H4 (cell line): ENCODE measurements around the gene MEG3. TPM values are rescaled to one million over a fixed set of nuclear protein-coding genes. Genes with fewer than 3 reads are reported as not detected.

Experiments used
- DNase-seq: peaks from one replicate; pipeline ENCODE4 v3.0.0-alpha.2; 2015; ENCODE audit warnings: low spot score
- total RNA-seq: library from RNA; depleted of rRNA; stranded (reverse); fragments of >200 nt; shearing (Covaris generic); gene quantifications from 2 replicates; pipeline ENCODE4 v1.2.3, GENCODE V29; 2014; rRNA removed

MEG3 gene
- total RNA-seq: not detected in 2 replicates

DNA sequence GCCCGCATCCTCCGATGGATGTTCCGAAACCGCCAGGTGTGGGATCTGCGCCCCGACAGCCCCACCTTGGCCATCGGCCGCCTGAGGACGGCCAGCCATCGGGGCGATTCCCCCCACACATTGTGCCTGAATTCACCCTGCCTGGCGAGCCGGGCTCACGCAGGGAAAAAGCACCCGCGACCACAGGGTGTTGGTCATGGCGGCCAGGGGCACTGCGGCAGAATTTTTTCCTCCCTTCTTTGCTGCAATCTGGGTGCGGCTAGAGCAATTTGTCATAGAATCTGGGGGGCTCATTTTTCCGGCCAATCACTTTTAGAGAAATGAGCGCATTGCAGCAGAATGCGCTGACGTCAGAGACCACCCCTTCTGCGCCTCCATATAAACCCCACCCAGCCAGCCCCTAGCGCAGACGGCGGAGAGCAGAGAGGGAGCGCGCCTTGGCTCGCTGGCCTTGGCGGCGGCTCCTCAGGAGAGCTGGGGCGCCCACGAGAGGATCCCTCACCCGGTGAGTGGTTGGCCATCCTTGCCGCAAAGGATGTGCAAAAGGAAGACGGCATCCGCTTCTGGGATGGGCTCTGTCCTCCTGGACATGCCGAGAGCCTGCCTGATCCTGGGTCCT lies at the start of gene MEG3:
Gene MEG3, plus strand, starts transcription at position 406 of the 619 bp plus-strand sequence.
- DNase-seq: no peak

GRCh38 chr14:100776681-100777365 lies 49.1 kb upstream of the MEG3 start:
- DNase-seq: no peak

DNA sequence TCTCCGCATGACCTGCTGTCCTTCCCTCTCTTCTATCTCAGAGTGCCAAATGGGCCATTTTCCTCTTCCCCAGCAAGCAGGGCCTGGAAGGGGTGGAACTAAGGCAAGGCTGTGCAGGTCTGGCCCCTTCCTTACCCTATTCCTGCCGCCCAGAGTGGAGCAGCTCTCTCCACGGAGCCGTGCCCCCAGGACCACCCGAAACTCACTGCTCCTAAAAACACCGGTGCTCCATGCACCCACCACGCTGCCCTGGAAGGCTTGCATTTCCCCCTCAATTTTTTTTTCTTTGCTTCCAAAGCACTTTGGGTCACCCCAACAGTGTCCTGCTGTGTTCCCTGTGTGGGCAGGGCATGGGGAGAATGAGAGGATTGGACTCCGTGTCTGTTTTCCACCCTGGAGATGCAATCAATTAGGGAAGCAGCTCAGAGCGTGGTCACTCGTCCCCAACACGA lies 48.5 kb upstream of the MEG3 start:
- DNase-seq: no peak

DNA sequence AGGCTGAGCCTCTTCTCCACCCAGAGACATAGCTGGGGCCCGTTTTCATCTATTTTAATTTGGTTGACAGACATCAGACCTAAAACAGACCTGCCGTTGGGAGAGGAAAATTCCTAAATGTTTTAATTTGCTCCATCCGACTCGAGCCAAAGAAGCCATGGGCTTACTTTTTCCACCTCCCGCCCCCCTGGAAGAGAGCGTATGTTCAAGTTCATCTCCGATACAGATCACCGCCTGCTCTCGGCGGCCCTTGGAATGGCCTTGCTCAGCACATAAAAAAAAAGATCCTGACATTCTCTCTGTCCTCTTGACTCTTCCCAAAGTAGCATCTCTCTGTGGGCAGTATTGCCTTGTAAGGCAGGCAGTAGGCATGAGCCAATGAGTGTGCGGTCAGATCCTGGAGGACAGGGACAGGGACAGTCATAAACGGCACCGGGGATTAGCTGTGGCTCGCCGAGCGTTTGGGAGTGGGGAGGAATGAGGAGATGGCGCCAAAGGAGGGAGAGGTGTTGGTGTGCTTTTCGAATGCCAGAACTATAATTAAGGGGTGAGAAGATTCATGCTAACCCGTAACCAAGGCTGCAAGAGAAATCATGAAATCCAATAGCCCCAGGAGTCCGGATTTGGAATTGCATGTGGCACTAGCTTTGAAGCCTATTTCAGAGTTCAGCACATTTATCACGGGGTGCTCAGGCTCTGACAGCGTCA lies 47.9 kb upstream of the MEG3 start:
- no peak for DNase-seq

DNA sequence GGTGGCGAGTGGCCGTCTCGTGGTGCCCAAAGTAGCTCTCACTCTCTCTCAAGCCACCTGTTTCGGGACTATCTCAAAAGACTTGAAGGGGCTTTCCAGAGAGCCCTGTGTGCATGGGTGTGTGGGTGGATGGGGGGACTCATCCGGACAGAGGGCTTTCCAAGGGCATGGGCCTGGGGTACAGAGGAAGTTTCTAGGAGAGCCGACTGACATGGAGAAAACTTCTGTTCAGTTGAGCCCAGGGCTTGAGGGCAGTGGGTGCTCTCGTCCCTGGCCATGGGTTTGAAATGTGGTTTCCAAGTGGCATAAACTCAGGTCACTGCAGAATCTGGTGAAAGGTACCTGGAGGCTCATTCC lies 47.4 kb upstream of the MEG3 start:
- no peak for DNase-seq

DNA sequence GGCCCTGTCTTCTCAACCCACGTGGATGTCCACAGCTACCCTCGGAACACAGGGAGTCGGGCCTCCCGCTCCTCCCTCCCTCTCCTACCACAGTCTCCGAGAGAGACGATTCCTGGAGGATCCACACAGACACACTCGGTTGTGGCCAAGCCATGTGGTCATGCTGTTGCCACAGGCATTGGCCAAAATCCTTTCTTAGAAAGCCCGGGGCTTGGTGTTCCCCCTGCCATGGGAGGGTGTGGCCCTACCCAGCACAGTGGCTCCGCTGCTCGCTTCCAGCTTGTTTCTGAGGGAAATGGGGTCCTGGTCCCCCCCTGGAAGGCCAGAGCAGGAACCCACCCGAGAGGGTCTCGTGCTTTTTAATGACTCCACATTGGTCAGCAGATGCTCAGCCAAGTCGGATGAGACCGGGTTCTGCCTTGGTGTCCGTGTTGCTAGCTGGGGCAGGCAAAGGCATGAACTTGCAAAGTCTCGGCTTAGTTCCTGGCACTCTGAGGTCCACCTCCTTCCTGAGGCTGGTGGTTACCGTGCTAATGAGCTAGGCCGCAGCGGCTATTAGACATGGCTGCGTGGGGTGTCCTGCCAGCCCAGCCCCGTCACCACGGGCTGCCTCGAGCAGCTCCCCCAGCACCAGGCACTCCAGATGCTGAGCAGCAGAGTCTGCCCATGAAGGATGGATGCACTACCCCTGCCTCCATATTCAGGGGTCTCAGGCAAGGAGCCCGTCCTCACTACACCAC lies 46.8 kb upstream of the MEG3 start:
- no peak for DNase-seq

DNA sequence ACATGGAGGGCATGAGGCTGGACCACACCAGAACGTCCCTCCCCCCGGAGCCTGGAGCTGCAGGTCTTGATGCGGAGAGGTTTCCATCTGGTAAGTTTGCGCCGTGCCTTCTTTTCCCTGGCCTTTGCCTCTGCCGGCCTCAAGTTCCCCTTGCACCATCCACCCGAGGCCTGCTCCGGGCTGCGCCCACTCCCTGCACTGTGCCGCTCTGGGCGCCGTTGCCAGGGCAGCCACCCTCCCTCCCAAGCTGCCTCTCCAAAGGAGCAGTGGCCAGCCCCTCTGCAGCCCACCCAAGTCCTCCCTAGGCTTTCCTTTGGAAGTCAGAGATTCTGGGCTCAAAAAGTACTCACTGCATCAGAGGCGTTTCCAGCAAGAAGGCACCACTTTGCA lies 46.2 kb upstream of the MEG3 start:
- no peak for DNase-seq

- no peak for DNase-seq
Measured at GRCh38 chr14:100780246-100780645, 45.7 kb upstream of the MEG3 start.

DNA sequence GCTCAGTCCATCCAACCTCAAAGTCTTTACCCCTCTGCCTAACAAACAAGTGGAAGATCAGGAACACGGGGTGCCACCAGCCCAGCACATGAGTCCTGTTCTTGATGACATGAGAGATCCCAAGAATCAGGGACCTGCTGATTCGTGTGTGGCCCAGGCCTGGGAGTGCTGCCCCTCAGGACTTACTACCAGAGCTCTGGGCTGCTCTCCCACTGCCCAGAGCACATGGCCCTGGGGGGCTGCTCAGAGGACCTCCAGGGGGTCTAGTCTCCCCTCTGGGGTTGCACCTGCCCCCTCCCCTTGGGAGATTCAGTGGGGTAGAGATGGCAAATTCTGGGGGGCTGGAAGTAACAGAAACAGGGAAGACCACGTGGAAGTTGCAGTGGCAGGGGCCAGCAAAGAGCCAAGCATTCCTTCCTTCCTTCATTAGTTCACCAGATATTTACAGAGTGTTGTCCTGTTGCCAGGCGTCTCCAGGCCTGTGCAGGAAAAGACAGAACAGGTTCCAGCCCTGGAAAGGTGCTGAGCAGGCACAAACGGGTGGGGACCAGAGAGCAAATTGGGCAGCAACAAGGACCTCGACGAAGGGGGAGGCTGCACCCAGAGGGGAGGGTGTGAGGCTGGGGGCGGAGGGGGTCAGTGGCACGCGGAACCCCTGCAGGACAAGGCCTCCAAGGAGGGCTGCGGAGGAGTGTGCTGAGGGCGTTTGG lies 45.1 kb upstream of the MEG3 start:
- no peak for DNase-seq

DNA sequence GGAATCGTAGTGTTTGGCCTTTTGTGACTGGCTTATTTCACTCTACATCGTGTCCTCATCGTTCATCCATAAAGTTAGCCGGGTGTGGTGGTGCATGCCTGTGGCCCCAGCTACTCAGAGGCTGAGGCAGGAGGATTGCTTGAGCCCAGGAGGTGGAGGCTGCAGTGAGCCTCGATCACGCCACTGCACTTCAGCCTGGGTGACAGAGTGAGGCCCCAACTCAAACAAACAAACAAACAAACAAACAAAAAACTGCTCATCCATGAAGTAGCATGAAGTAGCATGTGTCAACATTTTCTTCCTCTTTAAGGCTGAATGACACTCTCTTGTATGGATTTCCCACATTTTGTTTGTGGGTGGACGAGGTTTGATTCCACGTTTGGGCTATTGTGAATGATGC lies 44.0 kb upstream of the MEG3 start:
- DNase-seq: no peak

DNA sequence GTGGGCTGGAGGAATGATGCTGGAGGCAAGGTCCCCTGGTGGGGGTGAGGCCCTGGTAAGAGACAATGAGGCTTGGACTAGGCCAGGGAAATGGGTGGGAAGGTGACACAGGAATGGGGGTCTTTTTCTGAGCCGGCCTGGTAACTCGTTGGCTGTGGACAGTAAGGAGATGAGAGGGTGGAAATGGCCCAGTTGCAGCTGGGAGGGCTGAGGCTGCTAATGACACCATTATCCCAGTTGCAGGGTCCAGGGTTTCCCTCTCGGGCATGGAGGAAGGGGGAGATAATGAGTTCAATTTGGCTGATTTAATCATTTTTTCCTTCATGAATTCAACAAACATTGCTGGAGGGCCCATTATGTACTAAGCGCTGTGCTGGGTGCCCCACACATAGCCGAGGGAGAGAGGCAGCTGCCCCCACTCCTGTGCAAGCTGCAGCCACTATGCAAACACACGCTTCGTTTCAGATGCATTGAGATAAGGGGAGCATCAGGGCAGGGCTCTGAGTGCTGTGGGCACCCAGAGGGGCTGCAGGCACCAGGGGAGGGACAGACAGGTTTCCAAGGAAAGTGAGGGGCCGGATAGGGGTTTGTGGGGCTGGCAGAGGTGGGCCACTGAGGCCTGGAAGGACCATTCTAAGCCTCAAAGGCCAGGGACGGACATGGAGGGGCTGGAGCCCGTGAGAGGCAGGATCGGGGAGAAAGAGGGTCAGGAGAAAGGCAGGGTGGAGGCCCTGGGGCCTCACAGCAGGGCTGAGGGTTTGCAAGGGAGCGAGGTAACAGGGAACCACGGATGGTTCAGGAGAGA lies 43.2 kb upstream of the MEG3 start:
- no peak for DNase-seq

DNA sequence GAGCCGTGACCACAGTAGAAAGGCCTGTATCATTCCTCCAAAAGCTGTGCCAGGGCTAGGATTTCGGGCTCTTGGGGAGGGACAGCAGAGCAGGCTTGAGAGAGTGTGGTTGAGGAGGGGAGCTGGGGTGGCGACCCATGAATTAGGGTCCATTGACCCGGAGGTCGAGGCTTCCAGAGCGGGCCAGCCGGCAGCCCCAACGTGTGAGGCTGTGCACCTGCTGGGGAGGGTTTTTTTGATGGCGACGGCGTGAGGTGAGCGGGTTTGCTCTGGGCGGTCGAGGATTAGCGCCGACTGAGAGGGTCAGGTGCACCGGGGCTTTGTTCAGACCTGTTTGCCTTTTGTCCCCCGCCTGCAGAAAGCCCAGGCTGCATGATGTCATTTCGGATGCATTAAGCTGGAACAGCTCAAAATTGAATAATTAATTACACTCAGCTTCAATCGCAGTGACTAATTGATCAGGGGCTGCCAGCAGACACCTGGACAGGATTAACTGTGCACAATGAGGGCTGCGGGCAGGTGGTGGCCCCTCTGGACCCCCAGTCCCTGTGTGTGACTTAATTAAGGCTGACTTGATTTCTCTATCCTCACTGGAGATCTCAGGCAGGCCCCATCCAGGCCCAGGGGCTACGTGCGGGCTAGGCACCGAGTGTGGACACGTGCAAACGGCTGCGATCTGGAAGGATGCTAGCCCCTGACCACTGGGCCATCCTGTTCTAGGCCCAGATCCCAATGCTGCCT lies 42.1 kb upstream of the MEG3 start:
- DNase-seq: no peak

GRCh38 chr14:100784523-100785337 lies 41.2 kb upstream of the MEG3 start:
- no peak for DNase-seq

DNA sequence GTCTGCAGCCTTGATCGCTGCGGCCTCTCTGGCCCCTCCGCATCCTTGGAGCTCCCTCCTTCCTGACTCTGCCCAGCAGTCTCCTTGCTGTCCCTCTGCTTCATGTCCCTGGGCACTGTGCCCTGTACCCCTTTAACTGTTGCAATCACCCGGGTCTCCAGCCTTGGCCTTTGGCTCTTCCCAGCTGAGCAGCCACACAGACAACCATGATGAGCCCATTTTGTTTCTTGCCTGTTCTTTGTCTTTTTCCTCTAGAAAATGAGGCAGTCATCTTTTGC lies 40.6 kb upstream of the MEG3 start:
- DNase-seq: no peak

DNA sequence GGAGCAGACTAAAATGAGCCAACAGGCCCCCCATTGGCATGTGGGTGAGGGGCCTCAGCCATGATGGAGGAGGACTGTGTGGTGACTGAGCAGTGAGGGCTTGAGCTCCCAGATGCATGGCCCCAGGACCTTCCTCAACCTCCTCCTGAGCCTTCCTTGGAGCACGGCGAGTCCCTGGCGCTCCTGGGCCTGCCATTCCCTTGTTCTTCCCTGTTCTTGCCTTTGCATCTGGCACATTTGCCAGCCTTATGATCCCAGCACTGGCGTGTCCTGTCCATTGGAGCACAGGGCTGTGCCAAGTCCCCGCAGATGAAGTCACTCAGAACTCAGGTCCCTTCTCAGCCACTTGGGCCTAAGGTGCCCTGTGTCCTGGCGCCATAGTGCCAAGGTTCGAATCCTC lies 40.3 kb upstream of the MEG3 start:
- DNase-seq: no peak

GRCh38 chr14:100786131-100786530 lies 39.8 kb upstream of the MEG3 start:
- DNase-seq: no peak

- no peak for DNase-seq
Measured at GRCh38 chr14:100786576-100787219, 39.2 kb upstream of the MEG3 start.

GRCh38 chr14:100787659-100788058 lies 38.3 kb upstream of the MEG3 start:
- DNase-seq: no peak

GRCh38 chr14:100788517-100788916 lies 37.4 kb upstream of the MEG3 start:
- DNase-seq: no peak
